Thyroid gland (tissue), 4 donors: Measurements from ENCODE around the gene ZNF536.

Source experiments
- CTCF ChIP-seq, 6 experiments: fragments of 200-600 bp in 3 of 6; fragments of 450-650 bp in 3 of 6; sonication (generic) in 3 of 6; IDR thresholded peaks; one replicate each; pipeline ENCODE4 v1.5.1; 2016 to 2019; ENCODE audit warnings: antibody characterized with exemption in 6 of 6, mild to moderate bottlenecking in 2 of 6, inconsistent platforms in 1 of 6, moderate library complexity in 1 of 6
- POLR2A ChIP-seq, 2 donors: fragments of 450-650 bp; IDR thresholded peaks; one replicate each; pipeline ENCODE4 v1.6.1; 2017; ENCODE audit warnings: antibody characterized with exemption in 2 of 2, mild to moderate bottlenecking in 2 of 2, moderate library complexity in 1 of 2

- TF ChIP-seq CTCF (IDR thresholded peaks at IDR 0.05) = no peak
- TF ChIP-seq POLR2A (IDR thresholded peaks at IDR 0.05) = no peak
These were observed 87.7 kb downstream of the ZNF536 start for GRCh38 chr19:30459859-30460258.
